Activated CD4-positive, alpha-beta memory T cell treated with anti-CD3 and anti-CD28 coated beads, Interleukin-2, amount 10 ng/mL, durations not matched to agents 7 days and 5 days (primary cell): ENCODE data around the gene GALNT2. TPM values are rescaled to one million over a fixed set of nuclear protein-coding genes. Genes with fewer than 3 reads are reported as not detected.

Experiments
- CTCF ChIA-PET: fragments of 350-600 bp; sonication (Branson Sonifier 250); formaldehyde crosslinking; loops from one replicate; lab custom pipeline; 2021; ENCODE audit warnings: antibody characterized with exemption, inconsistent platforms; lab: Charles Lee
- POLR2A ChIA-PET: fragments of 350-600 bp; sonication (Branson Sonifier 250); formaldehyde crosslinking; loops from one replicate; lab custom pipeline; 2021; ENCODE audit warnings: antibody characterized with exemption; lab: Charles Lee
- DNase-seq: peaks from one replicate; pipeline ENCODE4 v3.0.0-alpha.2; 2020
- H3K27ac Mint-ChIP-seq: one replicate; pipeline ENCODE4 v1.8.0; 2021; ENCODE audit warnings: mild to moderate bottlenecking, mixed read lengths
- H3K27me3 Mint-ChIP-seq: one replicate; pipeline ENCODE4 v1.8.0; 2021; ENCODE audit warnings: mixed read lengths
- H3K36me3 Mint-ChIP-seq: one replicate; pipeline ENCODE4 v1.8.0; 2021; ENCODE audit warnings: low read depth, mixed read lengths
- H3K4me1 Mint-ChIP-seq: one replicate; pipeline ENCODE4 v1.8.0; 2021; ENCODE audit warnings: mixed read lengths
- H3K4me3 Mint-ChIP-seq: one replicate; pipeline ENCODE4 v1.8.0; 2021; ENCODE audit warnings: mild to moderate bottlenecking, mixed read lengths
- H3K9me3 Mint-ChIP-seq: one replicate; pipeline ENCODE4 v1.8.0; 2021; ENCODE audit warnings: mixed read lengths
- total RNA-seq, 2 experiments: library from RNA; stranded (reverse); gene quantifications; one replicate each; pipeline ENCODE4 v1.2.3, GENCODE V29; 2021

The GALNT2 gene
- total RNA-seq, 2 experiments from 2014 or later = 18.7 to 19.1 TPM

- ChIA-PET POLR2A (no interaction called here), CTCF (interaction anchor here (0.7 to 1.0 kb wide), 2 partner anchors 597 to 734 kb away, joined by 3 read pairs; no protein-coding TSS in a partner anchor)
- Mint-ChIP-seq H3K4me1 (peaks cover 10% of the 10 kb centered on the region), H3K27me3 (peaks cover 6% of the 10 kb centered on the region), H3K9me3 (no peaks in the 10 kb centered on the region), H3K36me3 (no peaks in the 10 kb centered on the region), H3K4me3 (no peak overlapping the region), H3K27ac (no peak overlapping the region)
- no peak for DNase-seq
These were observed 242.7 kb downstream of the GALNT2 start for GRCh38 chr1:230309646-230310177.

- peaks cover 6% of the 10 kb centered on the region for H3K27me3 Mint-ChIP-seq
- no peaks in the 10 kb centered on the region for H3K9me3 Mint-ChIP-seq
- H3K36me3 Mint-ChIP-seq = no peaks in the 10 kb centered on the region
- no peak overlapping the region for H3K27ac Mint-ChIP-seq
- no peak overlapping the region for H3K4me3 Mint-ChIP-seq
- peaks cover 10% of the 10 kb centered on the region for H3K4me1 Mint-ChIP-seq
- ChIA-PET CTCF (interaction anchor here (0.6 to 1.8 kb wide), 6 partner anchors 8 to 803 kb away, joined by 3 to 6 read pairs (median 3); partner anchors contain the start of gene NUP133), POLR2A (no interaction called here)
- peak; percentile 69 for DNase-seq
These were observed 243.5 kb downstream of the GALNT2 start for GRCh38 chr1:230310381-230311163.

GRCh38 chr1:230312676-230313075 is 245.6 kb downstream of the GALNT2 start:
- H3K36me3 Mint-ChIP-seq = no peaks in the 10 kb centered on the region
- DNase-seq = no peak
- peaks cover 7% of the 10 kb centered on the region for H3K27me3 Mint-ChIP-seq
- ChIA-PET POLR2A (no interaction called here), CTCF (interaction anchor here (1.3 kb wide), 1 partner anchor 596 kb away, joined by 4 read pairs; no protein-coding TSS in a partner anchor)
- no peaks in the 10 kb centered on the region for H3K9me3 Mint-ChIP-seq
- no peak overlapping the region for H3K27ac Mint-ChIP-seq
- peaks cover 1% of the 10 kb centered on the region for H3K4me1 Mint-ChIP-seq
- no peak overlapping the region for H3K4me3 Mint-ChIP-seq

- POLR2A ChIA-PET = no interaction called here
- H3K36me3 Mint-ChIP-seq = no peaks in the 10 kb centered on the region
These were observed 246.6 kb downstream of the GALNT2 start for GRCh38 chr1:230313453-230314141.

GRCh38 chr1:230314142-230314470 is 247.1 kb downstream of the GALNT2 start:
- POLR2A ChIA-PET = no interaction called here

More at GRCh38 chr1:230313453-230314141, 246.6 kb downstream of the GALNT2 start:
- CTCF ChIA-PET = no interaction called here
- Mint-ChIP-seq H3K27ac (no peak overlapping the region), H3K4me1 (peaks cover 1% of the 10 kb centered on the region), H3K27me3 (peaks cover 8% of the 10 kb centered on the region), H3K4me3 (no peak overlapping the region), H3K9me3 (no peaks in the 10 kb centered on the region)
- no peak for DNase-seq

GRCh38 chr1:230315099-230315498 is 248.1 kb downstream of the GALNT2 start:
- Mint-ChIP-seq H3K9me3 (no peaks in the 10 kb centered on the region), H3K27ac (no peak overlapping the region), H3K27me3 (peaks cover 8% of the 10 kb centered on the region), H3K4me1 (peaks cover 1% of the 10 kb centered on the region), H3K4me3 (no peak overlapping the region), H3K36me3 (no peaks in the 10 kb centered on the region)
- CTCF ChIA-PET = no interaction called here
- POLR2A ChIA-PET = no interaction called here
- no peak for DNase-seq

More at GRCh38 chr1:230314142-230314470, 247.1 kb downstream of the GALNT2 start:
- no peak for DNase-seq
- Mint-ChIP-seq H3K4me1 (peaks cover 1% of the 10 kb centered on the region), H3K27ac (no peak overlapping the region), H3K4me3 (no peak overlapping the region), H3K36me3 (no peaks in the 10 kb centered on the region), H3K9me3 (no peaks in the 10 kb centered on the region), H3K27me3 (peaks cover 8% of the 10 kb centered on the region)
- CTCF ChIA-PET = no interaction called here

- no peaks in the 10 kb centered on the region for H3K9me3 Mint-ChIP-seq
- H3K27me3 Mint-ChIP-seq = peaks cover 9% of the 10 kb centered on the region
- ChIA-PET CTCF (no interaction called here), POLR2A (no interaction called here)
- H3K27ac Mint-ChIP-seq = no peak overlapping the region
- no peak overlapping the region for H3K4me3 Mint-ChIP-seq
- H3K4me1 Mint-ChIP-seq = no peaks in the 10 kb centered on the region
- no peaks in the 10 kb centered on the region for H3K36me3 Mint-ChIP-seq
- no peak for DNase-seq
These were observed 250.1 kb downstream of the GALNT2 start for GRCh38 chr1:230316864-230317745.

- no peak for DNase-seq
- Mint-ChIP-seq H3K27ac (no peak overlapping the region), H3K36me3 (no peaks in the 10 kb centered on the region), H3K9me3 (no peaks in the 10 kb centered on the region), H3K4me3 (no peak overlapping the region), H3K27me3 (peaks cover 8% of the 10 kb centered on the region), H3K4me1 (no peaks in the 10 kb centered on the region)
- CTCF ChIA-PET = no interaction called here
- POLR2A ChIA-PET = no interaction called here
These were observed 251.1 kb downstream of the GALNT2 start for GRCh38 chr1:230317823-230318819.

GRCh38 chr1:230319014-230319747 is 252.1 kb downstream of the GALNT2 start:
- ChIA-PET POLR2A (no interaction called here), CTCF (no interaction called here)
- no peaks in the 10 kb centered on the region for H3K9me3 Mint-ChIP-seq
- H3K4me3 Mint-ChIP-seq = no peak overlapping the region
- H3K27ac Mint-ChIP-seq = no peak overlapping the region
- peaks cover 6% of the 10 kb centered on the region for H3K27me3 Mint-ChIP-seq
- no peak for DNase-seq
- no peaks in the 10 kb centered on the region for H3K4me1 Mint-ChIP-seq
- no peaks in the 10 kb centered on the region for H3K36me3 Mint-ChIP-seq

GRCh38 chr1:230320804-230321203 is 253.8 kb downstream of the GALNT2 start:
- Mint-ChIP-seq H3K27ac (no peak overlapping the region), H3K4me3 (no peak overlapping the region), H3K9me3 (no peaks in the 10 kb centered on the region), H3K27me3 (peaks cover 5% of the 10 kb centered on the region), H3K36me3 (no peaks in the 10 kb centered on the region), H3K4me1 (no peaks in the 10 kb centered on the region)
- CTCF ChIA-PET = no interaction called here
- POLR2A ChIA-PET = no interaction called here
- DNase-seq = no peak

- no peaks in the 10 kb centered on the region for H3K4me1 Mint-ChIP-seq
- ChIA-PET POLR2A (no interaction called here), CTCF (no interaction called here)
- H3K36me3 Mint-ChIP-seq = no peaks in the 10 kb centered on the region
- H3K27ac Mint-ChIP-seq = no peak overlapping the region
- no peaks in the 10 kb centered on the region for H3K9me3 Mint-ChIP-seq
- DNase-seq = no peak
- no peak overlapping the region for H3K4me3 Mint-ChIP-seq
- peaks cover 5% of the 10 kb centered on the region for H3K27me3 Mint-ChIP-seq
These were observed 254.3 kb downstream of the GALNT2 start for GRCh38 chr1:230321341-230321740.
